Kidney (tissue), 14 donors: ENCODE measurements around the gene LHX1. TPM values are rescaled to one million over a fixed set of nuclear protein-coding genes. Genes with fewer than 3 reads are reported as not detected.

Experiments
- DNase-seq, 5 donors: peaks; one replicate each; pipeline ENCODE4 v3.0.0-alpha.2; 2013 to 2020
- FAIRE-seq: peaks from 2 replicates; lab custom pipeline; 2012; peaks lifted over from hg19 to GRCh38; lab: Jason Lieb, UNC
- H3K27ac ChIP-seq, 2 donors: one replicate each; pipeline ENCODE4 v1.7.0; 2013; ENCODE audit warnings: low read depth in 2 of 2, low read length in 2 of 2, inconsistent platforms in 1 of 2
- H3K27me3 ChIP-seq: one replicate; pipeline ENCODE4 v1.7.1; 2013; ENCODE audit warnings: low read length, inconsistent platforms; ENCODE audit not compliant: control insufficient read depth, insufficient read depth
- H3K36me3 ChIP-seq, 3 donors: one replicate each; pipeline versions ENCODE4 v1.7.0 to v1.7.1; 2013; ENCODE audit warnings: low read length in 3 of 3, control low read depth in 1 of 3, inconsistent platforms in 1 of 3; ENCODE audit not compliant: insufficient read depth in 3 of 3, control insufficient read depth in 2 of 3
- H3K4me1 ChIP-seq, 3 donors: one replicate each; pipeline versions ENCODE4 v1.7.0 to v1.7.1; 2013; ENCODE audit warnings: low read length in 3 of 3, inconsistent platforms in 1 of 3, low read depth in 1 of 3; ENCODE audit not compliant: control insufficient read depth in 2 of 3, insufficient read depth in 2 of 3
- H3K4me3 ChIP-seq, 3 donors: one replicate each; pipeline versions ENCODE4 v1.7.0 to v1.8.1; 2013; ENCODE audit warnings: low read length in 3 of 3, control low read depth in 1 of 3, inconsistent platforms in 1 of 3
- H3K9ac ChIP-seq, 3 donors: one replicate each; pipeline versions ENCODE4 v1.7.0 to v1.7.1; 2013; ENCODE audit warnings: low read length in 3 of 3, control low read depth in 1 of 3, inconsistent platforms in 1 of 3
- H3K9me3 ChIP-seq, 3 donors: one replicate each; pipeline versions ENCODE4 v1.7.0 to v1.7.1; 2013; ENCODE audit warnings: low read length in 3 of 3, control low read depth in 1 of 3, inconsistent platforms in 1 of 3; ENCODE audit not compliant: control insufficient read depth in 2 of 3, insufficient read depth in 1 of 3
- CTCF ChIP-seq: IDR thresholded peaks from 3 replicates; pipeline ENCODE4 v1.5.1; 2012; ENCODE audit warnings: mild to moderate bottlenecking, moderate library complexity, borderline replicate concordance; ENCODE audit not compliant: insufficient read depth; ENCODE audit errors: extremely low read depth
- intact Hi-C: fragments of 100-400 bp; cut with DNase I; formaldehyde crosslinking; loops from one replicate; pipeline ENCODE4 v1.11.1; 2022
- polyA plus RNA-seq: library from polyadenylated mRNA; stranded (reverse); fragments of 350-450 nt; fragmentation: Illumina TruSeq; extraction: RNeasy Lipid Tissue Mini Kit (QIAGEN cat#74804); gene quantifications from one replicate; pipeline ENCODE4 v1.2.3, GENCODE V29; 2014; ENCODE audit warnings: low read depth, low replicate concordance; ENCODE audit not compliant: insufficient read depth
- total RNA-seq: library from RNA; stranded (reverse); fragmentation: NEBNext Ultra II Directional; extraction: Animal tissue kit (Norgen Biotek cat#: 25700); gene quantifications from one replicate; pipeline ENCODE4 v1.2.1, GENCODE V29; 2021
- donor health status: control.
- donor health status: control.
- donor health status: control.
- donor health status: control.
- donor health status: control.
- donor health status: DM: yes; HTN: yes; CAD: no.
- donor health status: Normal renal cell carcinoma (clear cell type).

The LHX1 gene
- total and polyA plus RNA-seq, 2 donors from 2014 or later, result 10.6 to 18.4 TPM

GRCh38 chr17:36949461-36949927 lies 12.2 kb downstream of the LHX1 start:
- intact Hi-C loops, result no loop called here
- FAIRE-seq, result no peak

GRCh38 chr17:36950027-36950426 lies 12.8 kb downstream of the LHX1 start:
- peak overlapping the region in 2 of 3 donors; percentile 35 to 86 for H3K9ac ChIP-seq

More at GRCh38 chr17:36949461-36949927, 12.2 kb downstream of the LHX1 start:
- Histone ChIP-seq H3K36me3 (peaks cover 5 to 26% (median 14%) of the 10 kb centered on the region in 3 donors), H3K27ac (peak overlapping the region; percentile 89 to 94), H3K9me3 (no peaks in the 10 kb centered on the region), H3K27me3 (peaks cover 16% of the 10 kb centered on the region), H3K9ac (peak overlapping the region; percentile 33 to 86 (median 35)), H3K4me3 (peak overlapping the region; percentile 73 to 91 (median 86)), H3K4me1 (peaks cover 0 to 15% (median 14%) of the 10 kb centered on the region in 3 donors)
- no peak for TF ChIP-seq CTCF
- DNase-seq, result no peak

GRCh38 chr17:36951084-36951789 lies 14.0 kb downstream of the LHX1 start:
- peaks cover 5 to 31% (median 20%) of the 10 kb centered on the region in 3 donors for H3K36me3 ChIP-seq
- peaks cover 0 to 15% (median 14%) of the 10 kb centered on the region in 3 donors for H3K4me1 ChIP-seq
- H3K27me3 ChIP-seq, result peaks cover 6% of the 10 kb centered on the region
- no peak overlapping the region for H3K4me3 ChIP-seq
- H3K27ac ChIP-seq, result no peak overlapping the region
- no peak for FAIRE-seq
- H3K9ac ChIP-seq, result no peak overlapping the region
- no peak for DNase-seq
- no peaks in the 10 kb centered on the region for H3K9me3 ChIP-seq
- no peak for TF ChIP-seq CTCF
- intact Hi-C loops, result no loop called here

More at GRCh38 chr17:36950027-36950426, 12.8 kb downstream of the LHX1 start:
- H3K4me1 ChIP-seq, result peaks cover 0 to 15% (median 14%) of the 10 kb centered on the region in 3 donors
- no peak for TF ChIP-seq CTCF
- H3K27ac ChIP-seq, result no peak overlapping the region
- no peak for DNase-seq
- intact Hi-C loops, result no loop called here
- no peaks in the 10 kb centered on the region for H3K9me3 ChIP-seq
- no peak for FAIRE-seq
- H3K27me3 ChIP-seq, result peaks cover 12% of the 10 kb centered on the region
- H3K36me3 ChIP-seq, result peaks cover 5 to 27% (median 16%) of the 10 kb centered on the region in 3 donors
- H3K4me3 ChIP-seq, result peak overlapping the region; percentile 73 to 91 (median 86)
